Stimulated activated CD8-positive, alpha-beta memory T cell treated with anti-CD3 and anti-CD28 coated beads, Interleukin-15, amount 100 ng/mL, for 48 hours (primary cell): Measurements from ENCODE around the gene NPIPA5.
"Not testable (repeated sequence)": the region's sequence is repeated elsewhere in the genome, so short reads cannot be mapped to it uniquely, and the experiment has no call there.

Experiments
- DNase-seq, 2 donors: peaks; one replicate each; pipeline ENCODE4 v3.0.0-alpha.2; 2020; ENCODE audit warnings: low read depth in 2 of 2

The NPIPA5 gene

GRCh38 chr16:15378194-15378593, at the start of gene NPIPA5:
TSS of gene NPIPA5 (minus strand) at chr16:15378294. CDS start at chr16:15378294, 0 bp downstream.
- DNase-seq: not testable (repeated sequence)

GRCh38 chr16:15427648-15428239, 49.6 kb upstream of the NPIPA5 start:
- peak; percentile 16 to 28 for DNase-seq

- DNase-seq: no peak
These were observed 48.7 kb upstream of the NPIPA5 start for GRCh38 chr16:15426796-15427195.

GRCh38 chr16:15425861-15426260, 47.8 kb upstream of the NPIPA5 start:
- DNase-seq: no peak

- no peak for DNase-seq
These were observed 44.1 kb upstream of the NPIPA5 start for GRCh38 chr16:15422222-15422621.

GRCh38 chr16:15421696-15422095, 43.6 kb upstream of the NPIPA5 start:
- DNase-seq: not testable (repeated sequence)

GRCh38 chr16:15418206-15418605, 40.1 kb upstream of the NPIPA5 start:
- DNase-seq: no peak

GRCh38 chr16:15417197-15417596, 39.1 kb upstream of the NPIPA5 start:
- DNase-seq: no peak

- DNase-seq: no peak
These were observed 37.5 kb upstream of the NPIPA5 start for GRCh38 chr16:15415511-15415985.

GRCh38 chr16:15409476-15409875, 31.4 kb upstream of the NPIPA5 start:
- not testable (repeated sequence) for DNase-seq

- not testable (repeated sequence) for DNase-seq
These were observed 29.7 kb upstream of the NPIPA5 start for GRCh38 chr16:15407756-15408155.

GRCh38 chr16:15404792-15405191, 26.7 kb upstream of the NPIPA5 start:
- no peak for DNase-seq

- not testable (repeated sequence) for DNase-seq
These were observed 26.0 kb upstream of the NPIPA5 start for GRCh38 chr16:15404091-15404490.

GRCh38 chr16:15403392-15403995, 25.4 kb upstream of the NPIPA5 start:
- no peak for DNase-seq

- no peak for DNase-seq
These were observed 23.9 kb upstream of the NPIPA5 start for GRCh38 chr16:15401972-15402371.

- not testable (repeated sequence) for DNase-seq
These were observed 22.2 kb upstream of the NPIPA5 start for GRCh38 chr16:15400314-15400713.

GRCh38 chr16:15399317-15399716, 21.2 kb upstream of the NPIPA5 start:
- DNase-seq: no peak

- no peak for DNase-seq
These were observed 20.7 kb upstream of the NPIPA5 start for GRCh38 chr16:15398618-15399316.

- no peak for DNase-seq
These were observed 19.0 kb upstream of the NPIPA5 start for GRCh38 chr16:15396948-15397594.

GRCh38 chr16:15396509-15396829, 18.4 kb upstream of the NPIPA5 start:
- DNase-seq: not testable (repeated sequence)

GRCh38 chr16:15395631-15396508, 17.8 kb upstream of the NPIPA5 start, which contains the start of gene MPV17L:
TSS of gene MPV17L (plus strand) at chr16:15395754. CDS start at chr16:15395898, 144 bp downstream.
- DNase-seq: peak in 1 of 2 donors; percentile 2
